ENCODE measurements around the gene MRGPRX4.
"Not testable (repeated sequence)": the region's sequence is repeated elsewhere in the genome, so short reads cannot be mapped to it uniquely, and the experiment has no call there.

Gene MRGPRX4

GRCh38 chr11:18189476-18190245 is 17.0 kb downstream of the MRGPRX4 start:
- H3K4me1 Mint-ChIP-seq (ENCODE audit: low read depth); intact Hi-C loops (cut with micrococcal nuclease); H3K27ac Mint-ChIP-seq; H3K9me3 Mint-ChIP-seq; H3K4me3 Mint-ChIP-seq; H3K36me3 Mint-ChIP-seq (ENCODE audit: low read depth): not testable (repeated sequence)
- peaks cover 25% of the 10 kb centered on the region for H3K27me3 Mint-ChIP-seq

DNA sequence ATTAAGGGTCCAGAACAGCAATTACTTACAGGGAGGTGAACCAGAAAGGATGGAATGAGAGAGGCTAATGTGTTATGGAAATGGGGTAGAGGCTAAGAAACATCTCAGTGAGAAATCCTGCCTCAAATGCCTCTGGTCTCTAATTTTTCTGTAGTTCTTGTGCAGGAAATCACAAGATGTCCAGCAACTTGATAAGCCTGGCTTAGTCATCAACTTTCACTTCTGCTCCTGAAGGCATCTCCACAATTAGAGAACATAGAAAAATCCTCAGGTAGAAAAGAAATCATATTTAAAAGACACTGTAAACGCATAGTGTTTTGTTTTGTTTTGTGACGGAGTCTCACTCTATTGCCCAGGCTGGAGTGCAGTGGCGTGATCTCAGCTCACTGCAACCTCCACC is 18.7 kb downstream of the MRGPRX4 start:
- no peaks in the 10 kb centered on the region for H3K36me3 Mint-ChIP-seq (ENCODE audit: low read depth)
- peaks cover 7% of the 10 kb centered on the region for H3K4me1 Mint-ChIP-seq (ENCODE audit: low read depth)
- no peak overlapping the region for H3K27ac Mint-ChIP-seq
- no peaks in the 10 kb centered on the region for H3K9me3 Mint-ChIP-seq
- H3K27me3 Mint-ChIP-seq = peaks cover 16% of the 10 kb centered on the region
- intact Hi-C loops (cut with micrococcal nuclease) = no loop called here
- no peak overlapping the region for H3K4me3 Mint-ChIP-seq

DNA sequence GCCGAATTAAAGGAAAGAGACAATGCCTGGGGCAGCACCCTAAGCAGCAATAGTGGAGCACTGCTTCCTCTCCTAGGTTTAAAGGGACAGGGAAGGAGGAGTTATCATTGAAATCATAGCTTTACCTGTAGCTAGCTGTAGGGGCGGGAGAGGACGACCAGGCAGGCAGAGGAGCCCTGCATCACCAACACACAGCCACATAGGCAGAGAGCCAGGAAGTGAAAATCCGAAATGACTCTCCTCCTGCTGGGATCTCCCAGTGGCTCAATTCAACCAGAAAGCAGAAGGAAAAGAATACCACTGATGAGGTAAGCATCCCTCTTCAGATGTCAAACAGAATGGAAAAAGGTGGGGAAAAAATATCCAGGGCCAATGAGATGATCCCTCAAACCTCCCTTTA is 20.4 kb downstream of the MRGPRX4 start:
- H3K4me3 Mint-ChIP-seq = no peak overlapping the region
- no peaks in the 10 kb centered on the region for H3K9me3 Mint-ChIP-seq
- peaks cover 10% of the 10 kb centered on the region for H3K27me3 Mint-ChIP-seq
- H3K4me1 Mint-ChIP-seq (ENCODE audit: low read depth) = peaks cover 7% of the 10 kb centered on the region
- H3K27ac Mint-ChIP-seq = no peak overlapping the region
- intact Hi-C loops (cut with micrococcal nuclease) = no loop called here
- H3K36me3 Mint-ChIP-seq (ENCODE audit: low read depth) = no peaks in the 10 kb centered on the region

- no peaks in the 10 kb centered on the region for H3K36me3 Mint-ChIP-seq (ENCODE audit: low read depth)
- H3K9me3 Mint-ChIP-seq = no peaks in the 10 kb centered on the region
- no peak overlapping the region for H3K27ac Mint-ChIP-seq
- peaks cover 7% of the 10 kb centered on the region for H3K4me1 Mint-ChIP-seq (ENCODE audit: low read depth)
- H3K4me3 Mint-ChIP-seq = no peak overlapping the region
- H3K27me3 Mint-ChIP-seq = peaks cover 10% of the 10 kb centered on the region
- intact Hi-C loops (cut with micrococcal nuclease) = no loop called here
Measured at GRCh38 chr11:18196532-18196931, 23.9 kb downstream of the MRGPRX4 start.

- not testable (repeated sequence) for H3K9me3 Mint-ChIP-seq; H3K27me3 Mint-ChIP-seq; H3K36me3 Mint-ChIP-seq (ENCODE audit: low read depth)
Measured at GRCh38 chr11:18197738-18198137, 25.1 kb downstream of the MRGPRX4 start.

GRCh38 chr11:18203723-18204122 is 31.1 kb downstream of the MRGPRX4 start:
- Mint-ChIP-seq H3K36me3 (ENCODE audit: low read depth) (no peaks in the 10 kb centered on the region), H3K27me3 (peaks cover 44% of the 10 kb centered on the region), H3K9me3 (no peaks in the 10 kb centered on the region), H3K27ac (no peak overlapping the region), H3K4me1 (ENCODE audit: low read depth) (no peaks in the 10 kb centered on the region), H3K4me3 (no peak overlapping the region)
- intact Hi-C loops (cut with micrococcal nuclease) = loop anchor here (1.0 kb wide), 1 partner anchor 88 kb away; no protein-coding TSS in a partner anchor

More at GRCh38 chr11:18197738-18198137, 25.1 kb downstream of the MRGPRX4 start:
- H3K4me1 Mint-ChIP-seq (ENCODE audit: low read depth); H3K4me3 Mint-ChIP-seq; intact Hi-C loops (cut with micrococcal nuclease); H3K27ac Mint-ChIP-seq: not testable (repeated sequence)

- intact Hi-C loops (cut with micrococcal nuclease) = no loop called here
- H3K27ac Mint-ChIP-seq = no peak overlapping the region
- peaks cover 47% of the 10 kb centered on the region for H3K27me3 Mint-ChIP-seq
- no peaks in the 10 kb centered on the region for H3K4me1 Mint-ChIP-seq (ENCODE audit: low read depth)
- H3K9me3 Mint-ChIP-seq = no peaks in the 10 kb centered on the region
- H3K4me3 Mint-ChIP-seq = no peak overlapping the region
- H3K36me3 Mint-ChIP-seq (ENCODE audit: low read depth) = no peaks in the 10 kb centered on the region
Measured at GRCh38 chr11:18204220-18204619, 31.6 kb downstream of the MRGPRX4 start.

- no peaks in the 10 kb centered on the region for H3K9me3 Mint-ChIP-seq
- intact Hi-C loops (cut with micrococcal nuclease) = no loop called here
- H3K27me3 Mint-ChIP-seq = peaks cover 53% of the 10 kb centered on the region
- no peaks in the 10 kb centered on the region for H3K4me1 Mint-ChIP-seq (ENCODE audit: low read depth)
- H3K36me3 Mint-ChIP-seq (ENCODE audit: low read depth) = no peaks in the 10 kb centered on the region
- no peak overlapping the region for H3K27ac Mint-ChIP-seq
- no peak overlapping the region for H3K4me3 Mint-ChIP-seq
Measured at GRCh38 chr11:18204771-18205170, 32.1 kb downstream of the MRGPRX4 start.

DNA sequence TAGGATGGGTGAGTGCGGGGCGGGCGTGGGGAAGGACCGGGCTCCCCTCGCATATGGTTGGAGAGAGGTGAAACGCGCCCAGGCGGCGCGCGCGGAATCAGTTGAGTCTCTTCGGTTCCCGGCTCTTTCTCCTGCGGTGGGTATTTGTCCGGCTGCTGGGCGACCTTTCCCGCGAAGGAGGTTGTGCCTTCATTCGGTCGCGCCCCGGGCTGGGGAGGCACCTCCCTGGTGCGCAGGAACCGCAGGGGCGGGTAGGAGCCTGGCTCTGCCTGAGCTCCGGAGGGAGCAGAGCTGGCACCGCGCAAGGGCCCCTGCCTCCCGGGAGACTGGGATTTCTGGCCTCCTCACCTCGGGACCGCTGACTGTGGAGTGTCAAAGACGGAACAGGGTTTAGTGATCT is 36.4 kb downstream of the MRGPRX4 start:
- Mint-ChIP-seq H3K36me3 (ENCODE audit: low read depth) (no peaks in the 10 kb centered on the region), H3K9me3 (no peaks in the 10 kb centered on the region), H3K27me3 (peaks cover 59% of the 10 kb centered on the region), H3K4me3 (no peak overlapping the region), H3K4me1 (ENCODE audit: low read depth) (no peaks in the 10 kb centered on the region), H3K27ac (no peak overlapping the region)
- intact Hi-C loops (cut with micrococcal nuclease) = no loop called here

GRCh38 chr11:18221274-18221876 is 48.7 kb downstream of the MRGPRX4 start:
- H3K36me3 Mint-ChIP-seq (ENCODE audit: low read depth) = no peaks in the 10 kb centered on the region
- H3K27me3 Mint-ChIP-seq = peaks cover 14% of the 10 kb centered on the region
- peaks cover 4% of the 10 kb centered on the region for H3K4me1 Mint-ChIP-seq (ENCODE audit: low read depth)
- H3K27ac Mint-ChIP-seq = no peak overlapping the region
- intact Hi-C loops (cut with micrococcal nuclease) = no loop called here
- H3K4me3 Mint-ChIP-seq = no peak overlapping the region
- no peaks in the 10 kb centered on the region for H3K9me3 Mint-ChIP-seq

DNA sequence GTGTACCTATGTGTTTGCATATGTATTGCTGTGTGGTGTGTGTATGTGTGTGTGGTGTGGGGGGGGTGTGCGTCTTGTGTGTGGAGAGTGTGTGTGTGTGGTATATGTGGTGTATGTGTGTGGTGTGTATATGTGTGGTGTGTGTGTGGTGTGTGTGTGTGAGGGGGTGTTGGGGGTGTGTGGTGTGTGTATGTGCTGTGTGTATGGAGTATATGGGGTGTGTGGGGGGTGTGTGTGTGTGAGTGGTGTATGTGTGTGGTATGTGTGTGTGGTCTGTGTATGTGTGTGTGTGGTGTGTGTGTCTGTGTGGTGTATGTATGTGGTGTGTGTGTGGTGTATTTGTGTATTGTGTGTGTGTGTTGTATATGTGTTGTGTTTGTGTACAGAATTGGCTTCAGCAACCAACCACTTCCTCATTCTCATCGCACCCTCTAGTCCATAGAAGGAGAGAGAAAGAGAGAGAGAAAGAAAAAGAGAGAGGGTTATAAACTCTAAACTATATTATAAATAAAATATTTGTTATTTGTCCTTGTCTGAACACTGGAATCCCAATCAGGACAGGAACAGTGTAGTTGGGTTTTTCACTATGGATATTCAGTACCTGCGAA is 50.3 kb downstream of the MRGPRX4 start:
- Mint-ChIP-seq H3K27ac (no peak overlapping the region), H3K4me1 (ENCODE audit: low read depth) (peaks cover 4% of the 10 kb centered on the region)

More for the DNA sequence above, 50.3 kb downstream of the MRGPRX4 start:
- H3K9me3 Mint-ChIP-seq = no peaks in the 10 kb centered on the region
- H3K36me3 Mint-ChIP-seq (ENCODE audit: low read depth) = no peaks in the 10 kb centered on the region
- intact Hi-C loops (cut with micrococcal nuclease) = no loop called here
- peaks cover 10% of the 10 kb centered on the region for H3K27me3 Mint-ChIP-seq
- H3K4me3 Mint-ChIP-seq = no peak overlapping the region

Measured in dendritic cell treated with granulocyte-macrophage colony-stimulating factor and Interleukin-4, amounts not matched to agents 40 ng/mL and 50 ng/mL, for 4 days (primary cell).